Fibroblast of villous mesenchyme (primary cell): ENCODE results near the gene MKNK2. TPM values are rescaled to one million over a fixed set of nuclear protein-coding genes. Genes with fewer than 3 reads are reported as not detected.
A peak's percentile ranks its signal among the peaks of the same experiment; 100 is the strongest.

Experiments used
- DNase-seq: peaks from one replicate; pipeline ENCODE4 v3.0.0-alpha.2; 2010; ENCODE audit warnings: low read depth
- H3K4me3 ChIP-seq: 2 replicates; pipeline ENCODE4 v1.5.1; 2011; ENCODE audit warnings: low read depth, mild to moderate bottlenecking, low read length
- total RNA-seq: library from RNA; depleted of rRNA; stranded (reverse); fragments of >200 nt; gene quantifications from 2 replicates; pipeline ENCODE4 v1.2.3, GENCODE V29; 2012
- TF ChIP-seq, protein P1 (sequence below): IDR thresholded peaks from 2 replicates; pipeline ENCODE4 v1.5.1; 2012; ENCODE audit warnings: low read depth, mild to moderate bottlenecking, low read length; ENCODE audit not compliant: insufficient read depth

The MKNK2 gene
- total RNA-seq, 1 donor, result 59.2 TPM

DNA sequence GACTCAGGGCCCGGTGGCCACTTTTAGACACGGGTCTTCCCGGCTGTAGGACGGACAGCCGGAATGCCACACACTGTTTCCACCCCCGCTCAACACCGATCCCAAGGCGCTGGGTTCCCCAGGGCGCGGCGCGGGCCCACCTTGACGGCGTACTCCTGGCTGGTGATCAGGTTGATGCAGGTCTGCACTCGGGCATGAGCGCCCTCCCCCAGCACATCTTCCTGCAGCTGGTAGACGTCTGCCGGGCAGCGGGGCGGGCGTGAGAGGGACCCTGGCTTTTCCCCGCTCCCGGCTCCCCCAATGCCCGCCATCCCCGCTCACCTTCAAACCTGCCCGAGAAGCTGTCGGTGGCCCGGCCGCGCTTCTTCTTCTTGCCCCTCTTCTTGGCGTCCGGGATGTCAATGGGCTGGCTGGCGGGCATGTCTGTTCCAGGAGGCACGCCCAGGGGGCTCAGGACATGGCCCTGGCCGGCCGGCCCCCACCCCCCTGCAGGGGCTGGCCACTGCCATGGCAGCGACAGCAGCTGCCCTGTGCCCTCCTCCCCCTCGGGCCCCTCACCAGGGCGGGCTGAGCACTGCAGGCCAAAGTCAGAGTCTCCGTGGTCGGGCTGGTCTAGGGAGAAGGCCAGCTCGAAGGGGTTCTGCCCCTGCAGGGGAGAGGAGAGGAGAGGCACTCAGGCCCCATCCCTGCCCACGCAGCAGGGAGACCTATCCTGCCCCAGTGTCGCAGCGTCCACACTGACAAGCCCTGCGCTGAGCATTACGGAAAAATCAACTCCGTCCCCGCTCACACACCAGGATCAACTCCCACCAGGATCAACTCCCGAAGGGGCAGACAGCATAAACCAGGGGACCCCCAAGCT, 4.8 kb downstream of the MKNK2 start:
- TF ChIP-seq, protein P1, sequence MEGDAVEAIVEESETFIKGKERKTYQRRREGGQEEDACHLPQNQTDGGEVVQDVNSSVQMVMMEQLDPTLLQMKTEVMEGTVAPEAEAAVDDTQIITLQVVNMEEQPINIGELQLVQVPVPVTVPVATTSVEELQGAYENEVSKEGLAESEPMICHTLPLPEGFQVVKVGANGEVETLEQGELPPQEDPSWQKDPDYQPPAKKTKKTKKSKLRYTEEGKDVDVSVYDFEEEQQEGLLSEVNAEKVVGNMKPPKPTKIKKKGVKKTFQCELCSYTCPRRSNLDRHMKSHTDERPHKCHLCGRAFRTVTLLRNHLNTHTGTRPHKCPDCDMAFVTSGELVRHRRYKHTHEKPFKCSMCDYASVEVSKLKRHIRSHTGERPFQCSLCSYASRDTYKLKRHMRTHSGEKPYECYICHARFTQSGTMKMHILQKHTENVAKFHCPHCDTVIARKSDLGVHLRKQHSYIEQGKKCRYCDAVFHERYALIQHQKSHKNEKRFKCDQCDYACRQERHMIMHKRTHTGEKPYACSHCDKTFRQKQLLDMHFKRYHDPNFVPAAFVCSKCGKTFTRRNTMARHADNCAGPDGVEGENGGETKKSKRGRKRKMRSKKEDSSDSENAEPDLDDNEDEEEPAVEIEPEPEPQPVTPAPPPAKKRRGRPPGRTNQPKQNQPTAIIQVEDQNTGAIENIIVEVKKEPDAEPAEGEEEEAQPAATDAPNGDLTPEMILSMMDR, result no peak
- no peak for DNase-seq
- H3K4me3 ChIP-seq, result no peak overlapping the region

- no peak overlapping the region for H3K4me3 ChIP-seq
- no peak for DNase-seq
- TF ChIP-seq, protein P1, result no peak
Observed at GRCh38 chr19:2045501-2046045, 5.5 kb downstream of the MKNK2 start.

DNA sequence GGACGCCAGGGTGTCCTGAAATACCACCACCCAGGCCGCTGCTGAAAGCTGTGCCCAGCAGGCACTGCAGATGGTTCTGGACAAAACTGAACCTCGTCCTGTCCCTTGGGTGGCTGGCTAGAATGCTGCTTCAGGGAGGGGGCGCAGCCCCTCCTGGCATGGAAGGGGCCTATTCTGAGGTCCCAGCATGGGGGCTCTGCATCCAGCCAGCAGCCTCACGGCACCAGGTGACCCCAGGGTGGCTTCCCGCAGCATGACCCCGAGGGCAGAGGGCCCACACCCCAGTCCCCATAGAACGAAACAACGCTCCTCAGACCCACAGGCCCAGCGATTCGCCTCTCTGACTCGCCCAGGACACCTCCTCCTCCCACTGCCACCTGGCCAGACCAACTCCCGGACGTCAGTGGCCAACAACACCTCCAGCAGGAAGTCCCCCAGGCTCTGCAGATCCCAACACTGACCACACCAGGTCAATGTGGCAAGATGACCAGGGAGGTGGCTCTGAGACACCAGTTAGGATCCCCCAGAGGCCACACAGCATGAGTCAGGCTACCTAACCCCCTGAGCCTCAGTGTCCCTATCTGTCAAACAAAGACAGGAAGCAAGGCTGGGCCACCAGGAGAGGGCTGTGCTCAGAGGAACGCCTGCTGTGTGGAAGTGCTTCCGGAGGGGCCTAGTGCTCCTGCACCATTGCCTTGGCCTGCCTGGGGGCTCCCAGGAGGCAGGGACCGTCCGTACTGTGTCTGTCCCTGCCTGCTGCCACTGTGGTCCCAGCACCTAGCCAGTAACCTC, 6.1 kb downstream of the MKNK2 start:
- H3K4me3 ChIP-seq, result no peak overlapping the region
- no peak for DNase-seq
- TF ChIP-seq, protein P1, result no peak

- no peak for DNase-seq
- no peak overlapping the region for H3K4me3 ChIP-seq
- TF ChIP-seq, protein P1, result no peak
Observed at GRCh38 chr19:2043961-2044708, 6.9 kb downstream of the MKNK2 start.

DNA sequence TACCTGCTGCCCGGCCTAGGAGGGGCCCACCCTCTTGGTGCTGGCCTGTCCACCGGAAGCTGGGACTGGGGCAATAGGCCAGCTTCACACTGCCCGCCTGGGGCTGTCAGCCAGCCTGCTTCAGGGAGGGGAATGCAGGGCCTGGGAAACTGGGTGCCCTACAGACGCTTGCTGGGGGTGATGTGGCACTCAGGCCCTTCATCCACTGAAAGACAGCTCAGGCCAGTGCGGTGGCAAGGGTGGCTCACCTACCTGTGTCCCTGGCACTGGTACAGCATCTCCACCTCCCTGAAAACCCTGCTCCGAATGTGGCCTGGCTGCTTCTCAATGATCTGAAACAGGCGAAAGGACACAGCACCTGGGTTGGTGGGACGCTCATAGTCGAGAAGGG, 7.8 kb downstream of the MKNK2 start:
- no peak overlapping the region for H3K4me3 ChIP-seq
- DNase-seq, result no peak
- TF ChIP-seq, protein P1, result no peak

DNA sequence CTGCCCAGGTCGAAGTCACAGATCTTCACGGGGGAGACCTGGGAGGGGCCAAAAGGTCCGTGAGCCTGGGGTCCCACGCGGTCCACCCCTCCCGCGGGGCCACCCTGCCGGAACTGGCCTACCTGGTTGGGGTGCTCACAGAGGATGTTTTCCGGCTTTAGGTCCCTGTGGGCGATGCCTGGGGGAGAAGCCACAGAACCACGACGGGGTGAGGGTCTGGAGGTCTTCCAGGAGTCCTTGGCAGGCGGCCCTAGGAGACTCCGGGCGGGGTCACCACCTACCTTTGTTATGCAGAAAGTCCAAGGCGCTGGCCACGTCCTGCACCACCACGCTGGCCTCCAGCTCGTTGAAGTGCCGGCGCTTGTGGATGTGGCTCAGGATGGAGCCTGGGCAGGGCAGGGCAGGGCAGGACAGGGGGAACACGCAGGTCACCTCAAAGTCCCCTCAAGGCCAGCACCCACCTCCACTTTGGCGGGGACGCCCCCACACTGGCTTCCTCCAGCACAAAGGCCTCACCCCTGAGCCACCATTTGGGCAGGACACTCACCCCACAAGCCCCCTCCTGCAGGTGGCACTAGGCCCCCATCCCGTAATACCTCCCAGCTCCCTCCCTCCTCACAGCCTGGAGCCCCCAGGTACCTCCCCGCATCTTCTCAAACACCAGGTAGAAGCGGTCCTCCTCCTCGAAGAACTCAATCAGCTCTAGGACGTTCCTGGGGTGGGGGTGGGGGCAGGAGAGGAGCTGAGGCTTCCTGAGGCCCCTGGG, 8.4 kb downstream of the MKNK2 start:
- TF ChIP-seq, protein P1, result no peak
- H3K4me3 ChIP-seq, result peak overlapping the region; percentile 18
- DNase-seq, result no peak
